Liver (tissue), 9 donors: ENCODE data around the gene LAMC2. TPM values are rescaled to one million over a fixed set of nuclear protein-coding genes. Genes with fewer than 3 reads are reported as not detected.

Experiments used
- DNase-seq: peaks from one replicate; pipeline ENCODE4 v3.0.0-alpha.2; 2017; ENCODE audit warnings: low spot score
- H3K27ac ChIP-seq, 2 donors: one replicate each; pipeline ENCODE4 v1.7.0; 2013; ENCODE audit warnings: inconsistent platforms in 2 of 2, low read length in 2 of 2, control low read depth in 1 of 2, low read depth in 1 of 2, mild to moderate bottlenecking in 1 of 2
- H3K27me3 ChIP-seq, 4 donors: one replicate each; pipeline versions ENCODE4 v1.6.1 to v1.7.0; 2013; ENCODE audit warnings: low read length in 3 of 4, inconsistent platforms in 1 of 4, mild to moderate bottlenecking in 1 of 4, moderate library complexity in 1 of 4; ENCODE audit not compliant: control insufficient read depth in 4 of 4, insufficient read depth in 4 of 4
- H3K36me3 ChIP-seq, 4 donors: one replicate each; pipeline versions ENCODE4 v1.6.1 to v1.7.0; 2013; ENCODE audit warnings: low read length in 3 of 4, mild to moderate bottlenecking in 3 of 4, low read depth in 1 of 4, moderate library complexity in 1 of 4; ENCODE audit not compliant: control insufficient read depth in 4 of 4, insufficient read depth in 3 of 4
- H3K4me1 ChIP-seq, 4 donors: one replicate each; pipeline versions ENCODE4 v1.6.1 to v1.7.0; 2013; ENCODE audit warnings: low read length in 3 of 4, mild to moderate bottlenecking in 3 of 4, moderate library complexity in 1 of 4; ENCODE audit not compliant: control insufficient read depth in 4 of 4, insufficient read depth in 4 of 4
- H3K4me3 ChIP-seq, 3 donors: one replicate each; pipeline versions ENCODE4 v1.6.1 to v1.7.0; 2013; ENCODE audit warnings: low read length in 3 of 3, control low read depth in 1 of 3, low read depth in 1 of 3, mild to moderate bottlenecking in 1 of 3
- H3K9ac ChIP-seq, 2 donors: one replicate each; pipeline ENCODE4 v1.7.0; 2013; ENCODE audit warnings: low read length in 2 of 2, mild to moderate bottlenecking in 2 of 2, moderate library complexity in 2 of 2, control low read depth in 1 of 2, low read depth in 1 of 2
- H3K9me3 ChIP-seq, 4 donors: one replicate each; pipeline versions ENCODE4 v1.6.1 to v1.7.0; 2013; ENCODE audit warnings: low read length in 3 of 4; ENCODE audit not compliant: control insufficient read depth in 4 of 4
- EGR1 ChIP-seq, 2 donors: IDR thresholded peaks; 2 replicates each; pipeline ENCODE4 v1.6.1; 2016 to 2018; ENCODE audit warnings: antibody characterized with exemption in 2 of 2, low read depth in 2 of 2
- FOXA1 ChIP-seq: IDR thresholded peaks from 2 replicates; pipeline ENCODE4 v1.6.1; 2016; ENCODE audit warnings: antibody characterized with exemption
- FOXA2 ChIP-seq: IDR thresholded peaks from 2 replicates; pipeline ENCODE4 v1.6.1; 2016; ENCODE audit warnings: antibody characterized with exemption
- GABPA ChIP-seq, 2 donors: IDR thresholded peaks in 1 of 2; conservative IDR thresholded peaks in 1 of 2; 2 replicates each; pipeline ENCODE4 v1.6.1; 2016; ENCODE audit warnings: antibody characterized with exemption in 2 of 2, mild to moderate bottlenecking in 1 of 2, moderate library complexity in 1 of 2
- HNF4A ChIP-seq, 2 donors: conservative IDR thresholded peaks; 2 replicates each; pipeline ENCODE4 v1.6.1; 2016; ENCODE audit warnings: antibody characterized with exemption in 2 of 2, mild to moderate bottlenecking in 2 of 2
- HNF4G ChIP-seq: IDR thresholded peaks from 2 replicates; pipeline ENCODE4 v1.6.1; 2016; ENCODE audit warnings: antibody characterized with exemption
- JUND ChIP-seq, 2 donors: IDR thresholded peaks; 2 replicates each; pipeline ENCODE4 v1.6.1; 2016; ENCODE audit warnings: antibody characterized with exemption in 2 of 2
- NR2F2 ChIP-seq: IDR thresholded peaks from 2 replicates; pipeline ENCODE4 v1.6.1; 2016; ENCODE audit warnings: antibody characterized with exemption
- RAD21 ChIP-seq, 2 donors: IDR thresholded peaks; 2 replicates each; pipeline ENCODE4 v1.6.1; 2016; ENCODE audit warnings: antibody characterized with exemption in 2 of 2, mild to moderate bottlenecking in 2 of 2
- RXRA ChIP-seq, 2 donors: IDR thresholded peaks; 2 replicates each; pipeline ENCODE4 v1.6.1; 2017 to 2018; ENCODE audit warnings: antibody characterized with exemption in 2 of 2, mild to moderate bottlenecking in 1 of 2
- SP1 ChIP-seq: IDR thresholded peaks from 2 replicates; pipeline ENCODE4 v1.6.1; 2018; ENCODE audit warnings: antibody characterized with exemption, mild to moderate bottlenecking
- TAF1 ChIP-seq: conservative IDR thresholded peaks from 2 replicates; pipeline ENCODE4 v1.6.1; 2016; ENCODE audit warnings: antibody characterized with exemption, mild to moderate bottlenecking
- YY1 ChIP-seq: IDR thresholded peaks from 2 replicates; pipeline ENCODE4 v1.6.1; 2016; ENCODE audit warnings: antibody characterized with exemption, mild to moderate bottlenecking
- WGBS: extraction: QIAGEN DNeasy Blood & Tissue Kit; methylation state at CpG from one replicate; pipeline ENCODE4 v1.1.7; 2013; 5-methylcytosine and 5-hydroxymethylcytosine counted together
- polyA plus RNA-seq, 2 donors: library from polyadenylated mRNA; stranded (reverse) in 1 of 2; unstranded in 1 of 2; fragments of 200-250 nt in 1 of 2; fragments of >200 nt in 1 of 2; fragmentation: Nextera tagmentation in 1 of 2; extraction: Ambion mirVana in 1 of 2; gene quantifications; one replicate each; pipeline versions ENCODE4 v1.2.1 to v1.2.3, GENCODE V29; 2013 to 2015
- total RNA-seq, 2 donors: library from RNA; depleted of rRNA; stranded (reverse); fragments of >200 nt; gene quantifications; one replicate each; pipeline ENCODE4 v1.2.3, GENCODE V29; 2014
- TF ChIP-seq, protein P1 (sequence below): IDR thresholded peaks from 2 replicates; pipeline ENCODE4 v1.6.1; 2016; ENCODE audit warnings: antibody characterized with exemption, mild to moderate bottlenecking
- TF ChIP-seq, protein P2 (sequence below): IDR thresholded peaks from 2 replicates; pipeline ENCODE4 v1.6.1; 2016; ENCODE audit warnings: antibody characterized with exemption
- TF ChIP-seq, protein P3 (sequence below): IDR thresholded peaks from 2 replicates; pipeline ENCODE4 v1.6.1; 2016; ENCODE audit warnings: antibody characterized with exemption
- TF ChIP-seq, protein P4 (sequence below): fragments of 150-350 bp; IDR thresholded peaks from 2 replicates; pipeline ENCODE4 v1.5.1; 2017; ENCODE audit warnings: improper control_type of control experiment, low read depth, low read length; ENCODE audit not compliant: missing input control
- TF ChIP-seq, protein P5 (sequence below): IDR thresholded peaks from 2 replicates; pipeline ENCODE4 v1.6.1; 2016; ENCODE audit warnings: antibody characterized with exemption
- donor health status: healthy.
- donor health status: healthy.
- donor health status: healthy.
- donor health status: healthy.
- donor health status: healthy.

The LAMC2 gene
- total and polyA plus RNA-seq, 4 donors, result 0.05 to 0.42 (median 0.16) TPM

DNA sequence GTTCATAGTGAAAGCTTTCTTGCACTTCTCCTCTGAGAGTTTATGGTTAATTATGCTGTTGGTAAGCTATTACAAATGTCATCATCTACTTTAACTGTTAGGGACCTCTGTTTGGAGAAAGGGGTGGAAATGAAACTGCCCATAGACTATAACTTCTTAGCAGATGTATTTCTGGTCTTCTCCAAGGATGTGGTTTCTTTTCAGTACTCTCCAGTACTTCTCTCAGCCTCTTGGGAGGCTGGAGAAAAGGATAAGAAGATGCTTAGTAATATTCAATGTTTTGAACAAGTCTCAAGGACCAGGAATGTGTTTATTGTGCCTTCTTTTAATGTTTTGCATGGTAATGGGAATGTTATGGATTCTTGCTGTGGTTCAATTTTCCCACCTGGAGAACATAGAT, 60.4 kb downstream of the LAMC2 start:
- Histone ChIP-seq H3K36me3 (no peaks in the 10 kb centered on the region), H3K27me3 (peaks cover 0 to 3% (median 0%) of the 10 kb centered on the region in 4 donors), H3K9ac (no peak overlapping the region), H3K27ac (no peak overlapping the region), H3K9me3 (no peaks in the 10 kb centered on the region), H3K4me1 (no peaks in the 10 kb centered on the region), H3K4me3 (no peak overlapping the region)
- no peak for TF ChIP-seq RXRA (IDR thresholded peaks at IDR 0.05)
- TF ChIP-seq YY1, result no peak
- TF ChIP-seq TAF1, result no peak
- TF ChIP-seq, protein P1, sequence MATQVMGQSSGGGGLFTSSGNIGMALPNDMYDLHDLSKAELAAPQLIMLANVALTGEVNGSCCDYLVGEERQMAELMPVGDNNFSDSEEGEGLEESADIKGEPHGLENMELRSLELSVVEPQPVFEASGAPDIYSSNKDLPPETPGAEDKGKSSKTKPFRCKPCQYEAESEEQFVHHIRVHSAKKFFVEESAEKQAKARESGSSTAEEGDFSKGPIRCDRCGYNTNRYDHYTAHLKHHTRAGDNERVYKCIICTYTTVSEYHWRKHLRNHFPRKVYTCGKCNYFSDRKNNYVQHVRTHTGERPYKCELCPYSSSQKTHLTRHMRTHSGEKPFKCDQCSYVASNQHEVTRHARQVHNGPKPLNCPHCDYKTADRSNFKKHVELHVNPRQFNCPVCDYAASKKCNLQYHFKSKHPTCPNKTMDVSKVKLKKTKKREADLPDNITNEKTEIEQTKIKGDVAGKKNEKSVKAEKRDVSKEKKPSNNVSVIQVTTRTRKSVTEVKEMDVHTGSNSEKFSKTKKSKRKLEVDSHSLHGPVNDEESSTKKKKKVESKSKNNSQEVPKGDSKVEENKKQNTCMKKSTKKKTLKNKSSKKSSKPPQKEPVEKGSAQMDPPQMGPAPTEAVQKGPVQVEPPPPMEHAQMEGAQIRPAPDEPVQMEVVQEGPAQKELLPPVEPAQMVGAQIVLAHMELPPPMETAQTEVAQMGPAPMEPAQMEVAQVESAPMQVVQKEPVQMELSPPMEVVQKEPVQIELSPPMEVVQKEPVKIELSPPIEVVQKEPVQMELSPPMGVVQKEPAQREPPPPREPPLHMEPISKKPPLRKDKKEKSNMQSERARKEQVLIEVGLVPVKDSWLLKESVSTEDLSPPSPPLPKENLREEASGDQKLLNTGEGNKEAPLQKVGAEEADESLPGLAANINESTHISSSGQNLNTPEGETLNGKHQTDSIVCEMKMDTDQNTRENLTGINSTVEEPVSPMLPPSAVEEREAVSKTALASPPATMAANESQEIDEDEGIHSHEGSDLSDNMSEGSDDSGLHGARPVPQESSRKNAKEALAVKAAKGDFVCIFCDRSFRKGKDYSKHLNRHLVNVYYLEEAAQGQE, result no peak
- TF ChIP-seq, protein P2, sequence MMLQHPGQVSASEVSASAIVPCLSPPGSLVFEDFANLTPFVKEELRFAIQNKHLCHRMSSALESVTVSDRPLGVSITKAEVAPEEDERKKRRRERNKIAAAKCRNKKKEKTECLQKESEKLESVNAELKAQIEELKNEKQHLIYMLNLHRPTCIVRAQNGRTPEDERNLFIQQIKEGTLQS, result no peak
- TF ChIP-seq, protein P3, sequence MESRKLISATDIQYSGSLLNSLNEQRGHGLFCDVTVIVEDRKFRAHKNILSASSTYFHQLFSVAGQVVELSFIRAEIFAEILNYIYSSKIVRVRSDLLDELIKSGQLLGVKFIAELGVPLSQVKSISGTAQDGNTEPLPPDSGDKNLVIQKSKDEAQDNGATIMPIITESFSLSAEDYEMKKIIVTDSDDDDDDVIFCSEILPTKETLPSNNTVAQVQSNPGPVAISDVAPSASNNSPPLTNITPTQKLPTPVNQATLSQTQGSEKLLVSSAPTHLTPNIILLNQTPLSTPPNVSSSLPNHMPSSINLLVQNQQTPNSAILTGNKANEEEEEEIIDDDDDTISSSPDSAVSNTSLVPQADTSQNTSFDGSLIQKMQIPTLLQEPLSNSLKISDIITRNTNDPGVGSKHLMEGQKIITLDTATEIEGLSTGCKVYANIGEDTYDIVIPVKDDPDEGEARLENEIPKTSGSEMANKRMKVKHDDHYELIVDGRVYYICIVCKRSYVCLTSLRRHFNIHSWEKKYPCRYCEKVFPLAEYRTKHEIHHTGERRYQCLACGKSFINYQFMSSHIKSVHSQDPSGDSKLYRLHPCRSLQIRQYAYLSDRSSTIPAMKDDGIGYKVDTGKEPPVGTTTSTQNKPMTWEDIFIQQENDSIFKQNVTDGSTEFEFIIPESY, result no peak
- TF ChIP-seq SP1, result no peak
- no peak for TF ChIP-seq FOXA1
- no peak for TF ChIP-seq GABPA (IDR thresholded peaks at IDR 0.05 in 1 of 2, conservative IDR thresholded peaks at IDR 0.05 in 1 of 2)
- no peak for TF ChIP-seq RAD21 (IDR thresholded peaks at IDR 0.05)
- TF ChIP-seq JUND (IDR thresholded peaks at IDR 0.05), result no peak
- TF ChIP-seq, protein P4, sequence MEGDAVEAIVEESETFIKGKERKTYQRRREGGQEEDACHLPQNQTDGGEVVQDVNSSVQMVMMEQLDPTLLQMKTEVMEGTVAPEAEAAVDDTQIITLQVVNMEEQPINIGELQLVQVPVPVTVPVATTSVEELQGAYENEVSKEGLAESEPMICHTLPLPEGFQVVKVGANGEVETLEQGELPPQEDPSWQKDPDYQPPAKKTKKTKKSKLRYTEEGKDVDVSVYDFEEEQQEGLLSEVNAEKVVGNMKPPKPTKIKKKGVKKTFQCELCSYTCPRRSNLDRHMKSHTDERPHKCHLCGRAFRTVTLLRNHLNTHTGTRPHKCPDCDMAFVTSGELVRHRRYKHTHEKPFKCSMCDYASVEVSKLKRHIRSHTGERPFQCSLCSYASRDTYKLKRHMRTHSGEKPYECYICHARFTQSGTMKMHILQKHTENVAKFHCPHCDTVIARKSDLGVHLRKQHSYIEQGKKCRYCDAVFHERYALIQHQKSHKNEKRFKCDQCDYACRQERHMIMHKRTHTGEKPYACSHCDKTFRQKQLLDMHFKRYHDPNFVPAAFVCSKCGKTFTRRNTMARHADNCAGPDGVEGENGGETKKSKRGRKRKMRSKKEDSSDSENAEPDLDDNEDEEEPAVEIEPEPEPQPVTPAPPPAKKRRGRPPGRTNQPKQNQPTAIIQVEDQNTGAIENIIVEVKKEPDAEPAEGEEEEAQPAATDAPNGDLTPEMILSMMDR, result no peak
- no peak for TF ChIP-seq HNF4A (conservative IDR thresholded peaks at IDR 0.05)
- no peak for TF ChIP-seq HNF4G
- no peak for TF ChIP-seq EGR1 (IDR thresholded peaks at IDR 0.05; ENCODE audit: low read depth in 2 of 2)
- no peak for TF ChIP-seq NR2F2
- TF ChIP-seq FOXA2, result no peak
- no peak for DNase-seq

DNA sequence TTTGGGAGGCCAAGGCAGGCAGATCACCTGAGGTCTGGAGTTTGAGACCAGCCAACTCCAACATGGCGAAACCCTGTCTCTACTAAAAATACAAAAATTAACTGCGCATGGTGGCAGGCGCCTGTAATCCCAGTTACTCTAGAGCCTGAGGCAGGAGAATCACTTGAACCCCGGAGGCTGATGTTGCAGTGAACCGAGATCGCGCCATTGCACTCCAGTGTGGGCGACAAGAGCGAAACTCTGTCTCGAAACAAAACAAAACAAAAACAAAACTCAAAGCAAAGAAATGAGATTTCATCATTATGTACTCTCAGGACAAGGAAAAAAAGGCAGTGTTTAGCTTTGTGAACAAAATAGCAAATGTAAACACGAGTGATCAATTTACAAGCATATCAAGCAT, 61.0 kb downstream of the LAMC2 start:
- no peak overlapping the region for H3K9ac ChIP-seq
- peaks cover 0 to 3% (median 0%) of the 10 kb centered on the region in 4 donors for H3K27me3 ChIP-seq
- H3K27ac ChIP-seq, result no peak overlapping the region
- H3K4me3 ChIP-seq, result no peak overlapping the region
- 92% methylated on average over 11 of the region's 11 CpGs for WGBS
- no peaks in the 10 kb centered on the region for H3K9me3 ChIP-seq
- H3K4me1 ChIP-seq, result no peaks in the 10 kb centered on the region
- H3K36me3 ChIP-seq, result no peaks in the 10 kb centered on the region
- no peak for DNase-seq
- TF ChIP-seq GABPA (IDR thresholded peaks at IDR 0.05 in 1 of 2, conservative IDR thresholded peaks at IDR 0.05 in 1 of 2) (no peak), YY1 (no peak), RXRA (IDR thresholded peaks at IDR 0.05) (no peak), NR2F2 (no peak), HNF4G (no peak), HNF4A (conservative IDR thresholded peaks at IDR 0.05) (no peak), RAD21 (IDR thresholded peaks at IDR 0.05) (no peak), EGR1 (IDR thresholded peaks at IDR 0.05; ENCODE audit: low read depth in 2 of 2) (no peak), TAF1 (no peak)
- TF ChIP-seq, protein P1, result no peak
- TF ChIP-seq, protein P2, result no peak
- TF ChIP-seq, protein P5, sequence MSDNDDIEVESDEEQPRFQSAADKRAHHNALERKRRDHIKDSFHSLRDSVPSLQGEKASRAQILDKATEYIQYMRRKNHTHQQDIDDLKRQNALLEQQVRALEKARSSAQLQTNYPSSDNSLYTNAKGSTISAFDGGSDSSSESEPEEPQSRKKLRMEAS, result no peak
